Heart left ventricle (tissue), 16 donors: ENCODE data around the gene OPCML. TPM values are rescaled to one million over a fixed set of nuclear protein-coding genes. Genes with fewer than 3 reads are reported as not detected.

Source experiments
- ATAC-seq, 4 donors: fragments of 200-7000 bp; cut with Tn5 transposase; one replicate each; pipeline ENCODE4 v1.9.1; 2020 to 2022; ENCODE audit warnings: moderate library complexity in 4 of 4, mild to moderate bottlenecking in 3 of 4, moderate number of reproducible peaks in 1 of 4
- DNase-seq, 5 donors: peaks; one replicate each; pipeline ENCODE4 v3.0.0-alpha.2; 2020
- H3K27ac ChIP-seq, 12 donors: fragments of 200-600 bp; sonication (generic) in 4 of 12; one replicate each; pipeline versions ENCODE4 v1.5.0 to v1.8.0; 2016 to 2022; ENCODE audit warnings: mild to moderate bottlenecking in 2 of 12
- H3K27me3 ChIP-seq, 9 donors: fragments of 200-600 bp; sonication (generic) in 2 of 9; one replicate each; pipeline versions ENCODE4 v1.5.1 to v1.8.0; 2016 to 2022; ENCODE audit warnings: mild to moderate bottlenecking in 3 of 9
- H3K36me3 ChIP-seq, 9 donors: fragments of 200-600 bp; sonication (generic) in 2 of 9; one replicate each; pipeline versions ENCODE4 v1.5.0 to v1.8.0; 2018 to 2022; ENCODE audit warnings: mild to moderate bottlenecking in 2 of 9
- H3K4me1 ChIP-seq, 12 donors: fragments of 200-600 bp; sonication (generic) in 4 of 12; one replicate each; pipeline versions ENCODE4 v1.5.0 to v1.8.0; 2016 to 2022; ENCODE audit warnings: mild to moderate bottlenecking in 3 of 12
- H3K4me3 ChIP-seq, 12 donors: fragments of 200-600 bp; sonication (generic) in 4 of 12; one replicate each; pipeline versions ENCODE4 v1.5.0 to v1.8.0; 2017 to 2022; ENCODE audit warnings: mild to moderate bottlenecking in 9 of 12, moderate library complexity in 4 of 12
- H3K9me3 ChIP-seq, 12 donors: fragments of 200-600 bp; sonication (generic) in 4 of 12; one replicate each; pipeline versions ENCODE4 v1.5.0 to v1.8.0; 2016 to 2022; ENCODE audit warnings: mild to moderate bottlenecking in 1 of 12
- POLR2A ChIP-seq, 2 donors: fragments of 450-650 bp; IDR thresholded peaks; one replicate each; pipeline ENCODE4 v1.6.1; 2017; ENCODE audit warnings: antibody characterized with exemption in 2 of 2, mild to moderate bottlenecking in 2 of 2, moderate library complexity in 2 of 2
- WGBS, 4 donors: extraction: QIAGEN DNeasy Blood & Tissue Kit in 2 of 4; methylation state at CpG; one replicate each; pipeline versions ENCODE4 v1.1.5 to v1.1.7; 2013 to 2018; 5-methylcytosine and 5-hydroxymethylcytosine counted together
- intact Hi-C, 10 donors: fragments of 100-400 bp; cut with DNase I; formaldehyde crosslinking; loops; one replicate each; pipeline versions ENCODE4 v1.11.1 to v1.14.2; 2022
- polyA plus RNA-seq, 2 donors: library from polyadenylated mRNA; stranded (reverse); fragments of 200-250 nt; gene quantifications; one replicate each; pipeline ENCODE4 v1.2.3, GENCODE V29; 2013
- total RNA-seq, 9 donors: library from RNA; depleted of rRNA in 2 of 9; stranded (reverse); fragments of >200 nt in 2 of 9; fragmentation: NEBNext Ultra II Directional in 3 of 9; extraction: Animal tissue kit (Norgen Biotek cat#: 25700) in 3 of 9; gene quantifications; one replicate each; pipeline versions ENCODE4 v1.1.0 to v1.2.4, GENCODE V29; 2016 to 2023
- TF ChIP-seq, protein P1 (sequence below), 12 donors: fragments of 200-600 bp; sonication (generic) in 4 of 12; IDR thresholded peaks; one replicate each; pipeline versions ENCODE4 v1.5.0 to v1.8.0; 2018 to 2022; ENCODE audit warnings: antibody characterized with exemption in 12 of 12, mild to moderate bottlenecking in 5 of 12
- donor health status: ischemic (EF 13 %, LVEDD 7.1; RV severe dilation, severe dysfunction).
- donor health status: healthy with polysubstance abuse.
- donor health status: DM: no; HTN: yes; CAD: no.
- donor health status: DM: no; HTN: no; CAD: no.
- donor health status: ischemic (EF 25% LVEDD 6.9; RV normal size, moderate dysfunction).
- donor health status: ischemic (EF 25% LVEDD 5.7; RV mildly dilated, moderate dysfunction).
- donor health status: healthy.
- donor health status: DM: yes; HTN: yes; CAD: no.
- donor health status: ischemic (EF 35%, LVEDD 5.7; RV mildly dilated, moderate dysfunction).
- donor health status: nonischemic (EF 11% LVEDD 7.7; RV severe dilation, severe dysfunction).
- donor health status: DM: yes; HTN: yes; CAD: no.
- donor health status: PGD.
- donor health status: ischemic (EF 29% LVEDD 5.4; RV normal size, mild dysfunction).
- donor health status: nonischemic (EF 23%, LVEDD 6.1; RV moderate dilation, normal function).

The OPCML gene
- total and polyA plus RNA-seq, 11 donors: 0.04 to 1.3 (median 0.23) TPM; not detected in 3

DNA sequence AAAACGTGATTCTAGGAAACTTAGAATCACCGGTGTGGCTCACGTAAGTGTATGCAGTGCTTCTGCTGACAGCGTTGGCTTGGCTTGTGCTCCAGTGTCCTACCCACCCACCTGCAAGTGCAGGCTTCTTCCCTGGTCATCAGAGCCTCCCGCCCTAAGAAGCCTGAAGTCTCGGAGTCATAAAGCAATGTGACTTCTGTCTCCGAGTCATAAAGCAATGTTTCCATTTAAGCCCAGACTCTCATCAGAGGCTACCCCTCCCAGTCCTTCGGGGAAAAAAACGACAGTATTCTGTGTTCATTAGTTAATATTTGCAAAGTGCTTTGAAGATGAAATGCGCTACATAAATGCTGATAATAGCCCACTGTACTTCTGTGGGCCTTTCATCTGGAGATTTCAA, 293.8 kb downstream of the OPCML start:
- WGBS, 4 donors: 83 to 87% (median 86%) methylated on average over 10 of the region's 10 CpGs
- no peaks in the 10 kb centered on the region for H3K36me3 ChIP-seq
- DNase-seq (no peak), ATAC-seq (no peak)
- intact Hi-C loops: no loop called here
- TF ChIP-seq, protein P1, sequence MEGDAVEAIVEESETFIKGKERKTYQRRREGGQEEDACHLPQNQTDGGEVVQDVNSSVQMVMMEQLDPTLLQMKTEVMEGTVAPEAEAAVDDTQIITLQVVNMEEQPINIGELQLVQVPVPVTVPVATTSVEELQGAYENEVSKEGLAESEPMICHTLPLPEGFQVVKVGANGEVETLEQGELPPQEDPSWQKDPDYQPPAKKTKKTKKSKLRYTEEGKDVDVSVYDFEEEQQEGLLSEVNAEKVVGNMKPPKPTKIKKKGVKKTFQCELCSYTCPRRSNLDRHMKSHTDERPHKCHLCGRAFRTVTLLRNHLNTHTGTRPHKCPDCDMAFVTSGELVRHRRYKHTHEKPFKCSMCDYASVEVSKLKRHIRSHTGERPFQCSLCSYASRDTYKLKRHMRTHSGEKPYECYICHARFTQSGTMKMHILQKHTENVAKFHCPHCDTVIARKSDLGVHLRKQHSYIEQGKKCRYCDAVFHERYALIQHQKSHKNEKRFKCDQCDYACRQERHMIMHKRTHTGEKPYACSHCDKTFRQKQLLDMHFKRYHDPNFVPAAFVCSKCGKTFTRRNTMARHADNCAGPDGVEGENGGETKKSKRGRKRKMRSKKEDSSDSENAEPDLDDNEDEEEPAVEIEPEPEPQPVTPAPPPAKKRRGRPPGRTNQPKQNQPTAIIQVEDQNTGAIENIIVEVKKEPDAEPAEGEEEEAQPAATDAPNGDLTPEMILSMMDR (IDR thresholded peaks at IDR 0.05): no peak
- no peak for TF ChIP-seq POLR2A (IDR thresholded peaks at IDR 0.05)
- H3K4me1 ChIP-seq: no peaks in the 10 kb centered on the region
- H3K27ac ChIP-seq: no peak overlapping the region
- no peak overlapping the region for H3K4me3 ChIP-seq
- peaks cover 0 to 4% (median 0%) of the 10 kb centered on the region in 12 donors for H3K9me3 ChIP-seq
- H3K27me3 ChIP-seq: peaks cover 0 to 40% (median 0%) of the 10 kb centered on the region in 9 donors

DNA sequence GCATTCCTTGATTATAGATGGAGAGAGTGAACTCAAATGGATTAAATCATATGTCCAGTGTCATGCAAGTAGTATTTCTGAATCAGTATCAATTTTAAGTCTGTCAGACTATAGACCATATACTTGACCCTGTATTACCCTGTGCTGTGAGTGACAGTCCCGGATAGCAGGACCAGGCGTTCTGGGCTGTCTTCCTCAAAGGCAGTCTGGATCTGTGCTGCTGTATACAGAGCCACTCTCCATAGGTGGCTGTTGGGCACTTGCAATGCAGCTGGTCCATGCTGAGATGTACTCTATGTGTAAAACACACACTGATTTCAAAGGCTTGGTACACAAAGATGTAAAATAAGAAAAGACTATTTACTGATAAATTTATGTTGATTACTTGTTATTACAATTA, 294.3 kb downstream of the OPCML start:
- Histone ChIP-seq H3K27ac (no peak overlapping the region), H3K4me1 (no peaks in the 10 kb centered on the region), H3K36me3 (no peaks in the 10 kb centered on the region), H3K4me3 (no peak overlapping the region), H3K9me3 (peaks cover 0 to 9% (median 0%) of the 10 kb centered on the region in 12 donors), H3K27me3 (peaks cover 0 to 37% (median 0%) of the 10 kb centered on the region in 9 donors)
- ATAC-seq (no peak), DNase-seq (no peak)
- intact Hi-C loops: no loop called here
- 67 to 86% (median 78%) methylated on average over 2 of the region's 2 CpGs for WGBS, 4 donors
- TF ChIP-seq POLR2A (IDR thresholded peaks at IDR 0.05): no peak
- TF ChIP-seq, protein P1 (IDR thresholded peaks at IDR 0.05): no peak

DNA sequence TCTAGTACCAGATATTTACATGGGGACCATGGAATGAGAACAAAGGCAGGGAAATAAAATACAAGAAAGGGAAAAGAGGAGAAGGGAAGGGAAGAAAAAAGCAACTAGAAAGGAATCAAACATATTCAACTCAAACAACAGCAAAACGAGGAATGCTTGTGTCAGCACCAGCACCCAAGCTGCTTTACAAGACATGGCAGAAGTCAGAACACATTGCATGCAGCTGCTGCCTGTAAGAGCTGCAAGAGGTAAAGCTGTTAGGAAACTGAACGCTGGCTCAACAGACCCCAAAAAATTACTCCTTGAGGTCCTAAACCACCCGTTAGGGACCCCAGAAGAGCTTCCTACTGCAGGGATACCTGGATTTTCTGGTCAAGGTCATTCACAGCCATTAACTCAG, 296.9 kb downstream of the OPCML start:
- 71 to 73% (median 72%) methylated on average over 3 of the region's 3 CpGs for WGBS, 4 donors
- Histone ChIP-seq H3K27me3 (peaks cover 0 to 27% (median 5%) of the 10 kb centered on the region in 9 donors), H3K9me3 (peaks cover 0 to 9% (median 0%) of the 10 kb centered on the region in 12 donors), H3K4me1 (no peaks in the 10 kb centered on the region), H3K36me3 (no peaks in the 10 kb centered on the region), H3K4me3 (no peak overlapping the region), H3K27ac (no peak overlapping the region)
- no peak for DNase-seq
- TF ChIP-seq POLR2A (IDR thresholded peaks at IDR 0.05): no peak
- TF ChIP-seq, protein P1 (IDR thresholded peaks at IDR 0.05): no peak
- no peak for ATAC-seq
- intact Hi-C loops: no loop called here

DNA sequence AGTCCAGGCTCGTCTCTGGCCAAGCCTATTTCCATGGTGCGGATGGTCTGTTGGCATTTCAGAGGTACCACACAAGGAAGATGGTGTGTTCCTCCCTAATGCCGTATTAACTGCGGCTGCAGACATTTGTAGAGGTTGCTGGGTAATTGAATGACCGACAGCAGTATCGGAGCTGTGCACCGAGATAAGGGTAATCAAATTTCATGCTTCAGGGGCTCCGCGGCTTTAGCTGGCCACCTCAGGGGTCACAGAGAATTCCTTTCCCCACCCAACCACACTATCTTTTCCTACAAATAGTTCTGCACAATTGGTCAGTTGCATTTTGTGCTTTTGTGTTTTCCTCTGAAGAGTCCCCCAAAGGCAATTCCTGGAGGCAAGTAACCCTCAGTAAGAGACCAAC, 297.4 kb downstream of the OPCML start:
- DNase-seq: no peak

More for the DNA sequence above, 297.4 kb downstream of the OPCML start:
- TF ChIP-seq, protein P1 (IDR thresholded peaks at IDR 0.05): no peak
- no peak for TF ChIP-seq POLR2A (IDR thresholded peaks at IDR 0.05)
- WGBS, 4 donors: 44 to 57% (median 53%) methylated on average over 9 of the region's 9 CpGs
- H3K27ac ChIP-seq: no peak overlapping the region
- no peaks in the 10 kb centered on the region for H3K36me3 ChIP-seq
- peaks cover 0 to 9% (median 0%) of the 10 kb centered on the region in 12 donors for H3K9me3 ChIP-seq
- no peak overlapping the region for H3K4me3 ChIP-seq
- peaks cover 0 to 27% (median 5%) of the 10 kb centered on the region in 9 donors for H3K27me3 ChIP-seq
- no peak for ATAC-seq
- no peaks in the 10 kb centered on the region for H3K4me1 ChIP-seq
- intact Hi-C loops: no loop called here
